OCI-LY7 (cell line): ENCODE data around the gene AMIGO1.

Experiments
- CTCF ChIP-seq: fragments of 200-600 bp; sonication (generic); conservative IDR thresholded peaks from 2 replicates; pipeline ENCODE4 v1.5.1; 2014; ENCODE audit warnings: mild to moderate bottlenecking, antibody characterized with exemption, low read length, moderate library complexity, mixed read lengths
- EZH2phosphoT487 ChIP-seq: fragments of 200-600 bp; sonication (generic); IDR thresholded peaks from 2 replicates; pipeline ENCODE4 v1.6.1; 2018; ENCODE audit warnings: low read depth, borderline replicate concordance, mild to moderate bottlenecking, mixed run types, antibody characterized with exemption, low read length, moderate library complexity, mixed read lengths

DNA sequence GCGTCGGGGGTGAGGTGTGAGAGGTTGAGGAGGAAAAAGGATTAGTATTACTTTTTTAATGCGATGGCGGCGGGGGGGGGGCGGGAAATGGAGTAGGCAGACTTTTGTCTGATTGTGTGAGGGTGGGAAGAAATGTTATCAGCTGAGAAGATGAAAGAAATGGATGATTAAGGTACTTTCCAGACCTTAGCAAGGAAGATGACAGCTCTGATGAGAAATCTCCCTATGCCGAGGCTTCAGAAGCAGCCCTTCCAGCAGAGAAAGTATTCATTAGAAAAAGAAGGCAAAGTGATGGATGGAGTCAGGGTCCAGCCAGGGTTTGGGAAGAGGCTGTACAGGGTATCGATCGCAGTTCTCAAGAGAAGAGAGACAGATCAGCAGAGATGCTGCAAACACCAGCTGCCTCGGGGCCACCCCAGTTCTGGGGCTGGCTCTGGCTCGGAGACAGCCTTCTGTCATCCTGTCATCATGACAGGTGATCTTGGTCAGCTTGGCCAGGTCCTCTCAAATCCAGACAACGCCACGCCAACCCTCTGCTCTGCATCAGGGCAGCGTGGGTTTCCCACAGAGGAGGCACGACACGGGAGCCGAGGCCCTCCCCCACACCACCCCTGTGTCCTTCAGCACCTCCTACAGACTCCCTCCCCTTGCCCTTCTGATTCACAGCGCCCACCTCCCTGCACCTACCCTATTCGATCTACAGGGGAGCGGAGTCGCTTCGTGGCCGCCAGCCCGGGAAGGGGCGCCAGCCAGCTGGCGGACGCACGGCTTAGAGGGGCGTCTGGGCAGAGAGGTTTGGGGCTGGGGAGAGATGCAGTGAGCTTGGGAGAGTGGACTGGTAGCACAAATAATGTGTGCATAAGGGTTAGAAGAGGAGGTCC lies 26.5 kb downstream of the AMIGO1 start:
- TF ChIP-seq CTCF (peak; percentile 62; the same call in 1 of the 2 replicates), EZH2phosphoT487 (no peak)
